HFFc6 (cell line): ENCODE data around the gene KCNC4. TPM values are rescaled to one million over a fixed set of nuclear protein-coding genes. Genes with fewer than 3 reads are reported as not detected.

Experiments used
- DNase-seq: peaks from one replicate; pipeline ENCODE4 v3.0.0-alpha.2; 2018
- H3K27ac Mint-ChIP-seq: 2 replicates; pipeline ENCODE4 v1.8.0; 2020; ENCODE audit warnings: mild to moderate bottlenecking, mixed read lengths
- H3K27me3 Mint-ChIP-seq: 2 replicates; pipeline ENCODE4 v1.8.0; 2021; ENCODE audit warnings: mild to moderate bottlenecking, moderate library complexity, mixed read lengths; ENCODE audit not compliant: insufficient read depth
- H3K36me3 Mint-ChIP-seq: 2 replicates; pipeline ENCODE4 v1.8.0; 2021; ENCODE audit warnings: low read depth, mixed read lengths
- H3K4me1 Mint-ChIP-seq: 2 replicates; pipeline ENCODE4 v1.8.0; 2020; ENCODE audit warnings: low read depth, mixed read lengths
- H3K4me3 Mint-ChIP-seq: 2 replicates; pipeline ENCODE4 v1.8.0; 2020; ENCODE audit warnings: mild to moderate bottlenecking, moderate library complexity, mixed read lengths
- H3K9me3 Mint-ChIP-seq: 2 replicates; pipeline ENCODE4 v1.8.0; 2020; ENCODE audit warnings: mild to moderate bottlenecking, mixed read lengths
- CTCF ChIP-seq: fragments of 200-600 bp; sonication (generic); IDR thresholded peaks from 2 replicates; pipeline ENCODE4 v1.5.0; 2021; ENCODE audit warnings: antibody characterized with exemption, mild to moderate bottlenecking
- total RNA-seq, 6 experiments: library from RNA; stranded (reverse); fragmentation: NEBNext Ultra II Directional; extraction: Animal tissue kit (Norgen Biotek cat#: 25700); gene quantifications; 2 replicates in 1 of 6; 3 replicates in 5 of 6; pipeline ENCODE4 v1.2.3, GENCODE V29; 2021

Gene KCNC4
- total RNA-seq, 6 experiments from 2014 or later: 8.8 to 22.6 (median 11.2) TPM

GRCh38 chr1:110184446-110184845, 25.7 kb upstream of the KCNC4 start:
- no peak for TF ChIP-seq CTCF
- H3K27ac Mint-ChIP-seq: no peak overlapping the region
- DNase-seq: no peak
- no peaks in the 10 kb centered on the region for H3K36me3 Mint-ChIP-seq
- no peaks in the 10 kb centered on the region for H3K9me3 Mint-ChIP-seq
- H3K27me3 Mint-ChIP-seq: peaks cover 22% of the 10 kb centered on the region
- H3K4me1 Mint-ChIP-seq: peaks cover 31% of the 10 kb centered on the region
- no peak overlapping the region for H3K4me3 Mint-ChIP-seq

- Mint-ChIP-seq H3K27me3 (peaks cover 25% of the 10 kb centered on the region), H3K36me3 (no peaks in the 10 kb centered on the region), H3K27ac (no peak overlapping the region), H3K4me3 (no peak overlapping the region), H3K9me3 (no peaks in the 10 kb centered on the region), H3K4me1 (peaks cover 35% of the 10 kb centered on the region)
- no peak for DNase-seq
- TF ChIP-seq CTCF: no peak
These were observed 24.9 kb upstream of the KCNC4 start for GRCh38 chr1:110185181-110185580.

GRCh38 chr1:110186558-110186957, 23.6 kb upstream of the KCNC4 start:
- Mint-ChIP-seq H3K4me3 (no peak overlapping the region), H3K4me1 (peaks cover 35% of the 10 kb centered on the region), H3K27ac (no peak overlapping the region; the same call in 1 of the 2 replicates), H3K27me3 (peaks cover 18% of the 10 kb centered on the region), H3K36me3 (no peaks in the 10 kb centered on the region), H3K9me3 (no peaks in the 10 kb centered on the region)
- TF ChIP-seq CTCF: no peak
- DNase-seq: no peak

GRCh38 chr1:110187139-110187890, 22.8 kb upstream of the KCNC4 start:
- Mint-ChIP-seq H3K27me3 (peaks cover 18% of the 10 kb centered on the region), H3K36me3 (no peaks in the 10 kb centered on the region), H3K27ac (peak overlapping the region; percentile 72; the same call in 1 of the 2 replicates), H3K4me1 (peaks cover 35% of the 10 kb centered on the region), H3K9me3 (no peaks in the 10 kb centered on the region), H3K4me3 (no peak overlapping the region)
- peak; percentile 62 for DNase-seq
- TF ChIP-seq CTCF: no peak

- no peaks in the 10 kb centered on the region for H3K9me3 Mint-ChIP-seq
These were observed 22.0 kb upstream of the KCNC4 start for GRCh38 chr1:110188035-110188618.

More at GRCh38 chr1:110188035-110188618, 22.0 kb upstream of the KCNC4 start:
- H3K36me3 Mint-ChIP-seq: no peaks in the 10 kb centered on the region
- TF ChIP-seq CTCF: no peak
- DNase-seq: peak; percentile 77
- H3K27me3 Mint-ChIP-seq: peaks cover 20% of the 10 kb centered on the region
- peak overlapping the region; percentile 72 for H3K27ac Mint-ChIP-seq
- peaks cover 35% of the 10 kb centered on the region for H3K4me1 Mint-ChIP-seq
- peak overlapping the region; percentile 53 for H3K4me3 Mint-ChIP-seq
